ENCODE data around the gene NIPAL3.

DNA sequence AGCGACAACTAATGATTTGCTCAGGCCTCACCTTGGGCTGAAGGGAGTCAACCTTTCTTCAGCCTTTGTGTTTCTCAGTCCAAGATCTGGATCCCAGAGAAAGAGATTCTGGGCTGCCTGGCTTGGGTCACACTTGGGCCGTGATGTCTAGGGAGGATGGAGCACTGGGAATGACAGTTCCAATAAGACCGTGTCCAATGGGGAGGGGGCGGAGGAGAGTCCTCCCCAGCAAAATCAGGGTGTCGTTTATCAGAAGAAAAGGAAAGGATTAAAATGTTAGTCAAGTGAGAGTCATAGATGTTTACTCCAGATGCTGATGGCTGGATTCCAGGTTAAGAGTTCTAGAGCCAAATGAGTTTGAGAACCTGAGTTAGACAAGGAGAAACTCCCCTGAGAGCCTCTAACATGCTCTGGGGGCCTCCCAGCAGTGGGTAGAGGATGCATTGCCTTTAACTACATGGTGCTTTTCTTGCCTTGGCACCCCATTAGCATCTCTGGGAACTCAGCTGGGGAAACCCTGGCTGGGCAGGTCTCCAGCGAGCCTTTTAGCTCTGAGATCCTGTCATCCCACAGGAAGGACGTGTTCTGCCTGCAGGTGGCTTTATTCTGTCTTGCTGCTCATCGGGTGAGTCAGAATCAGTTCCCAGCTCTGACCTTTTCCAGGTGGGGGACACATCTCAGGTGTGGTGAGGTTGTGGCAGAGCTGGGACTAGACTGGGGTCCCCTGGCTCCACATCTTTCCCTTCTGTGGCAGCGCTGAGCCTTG, 22.2 kb downstream of the NIPAL3 start:
- TF ChIP-seq EZH2 (IDR thresholded peaks at IDR 0.05; ENCODE audit: insufficient read depth, poor library complexity, severe bottlenecking) (no peak), EZH2phosphoT487 (IDR thresholded peaks at IDR 0.05; ENCODE audit: insufficient read depth, low read depth) (no peak)

All from GM23248 (cell line).